ENCODE measurements around the gene CDH3.

- TF ChIP-seq GATA3 (IDR thresholded peaks at IDR 0.05; ENCODE audit: low read depth, low read length): no peak
- no peak for TF ChIP-seq GATA2 (IDR thresholded peaks at IDR 0.05; ENCODE audit: low read depth, low read length)
These were observed 51.4 kb downstream of the CDH3 start for GRCh38 chr16:68696514-68696913.
